K562 (cell line): Measurements from ENCODE around the gene KRT16. TPM values are rescaled to one million over a fixed set of nuclear protein-coding genes. Genes with fewer than 3 reads are reported as not detected.

Experiments
- ATAC-seq: fragments of 200-7000 bp; cut with Tn5 transposase; 3 replicates; pipeline ENCODE4 v1.9.1; 2020; ENCODE audit warnings: moderate library complexity
- BruUV-seq: library from RNA; stranded (reverse); fragments of 400-500 nt; replicated peaks from 2 replicates; lab custom pipeline; 2021; lab: Mats Ljungman, UMichigan
- CTCF ChIA-PET: fragments of 300-600 bp; formaldehyde crosslinking; extraction: SDS; loops from one replicate; lab custom pipeline; 2021; ENCODE audit warnings: low intra/inter-chr PET ratio; lab: Yijun Ruan, JAX
- POLR2A ChIA-PET: fragments of 300-600, 350-650 bp; sonication (Branson Sonifier 250); formaldehyde crosslinking; extraction: SDS; loops from one replicate; lab custom pipeline; 2021; ENCODE audit warnings: antibody characterized with exemption, inconsistent platforms; lab: Yijun Ruan, JAX
- DNase-seq, 4 experiments: peaks; one replicate each; pipeline versions ENCODE4 v3.0.0 to v3.0.0-alpha.2; 2011 to 2018; ENCODE audit warnings: low spot score in 3 of 4, mixed read lengths in 3 of 4; ENCODE audit errors: extremely low read depth in 1 of 4
- FAIRE-seq: peaks from 2 replicates; lab custom pipeline; 2011; peaks lifted over from hg19 to GRCh38; lab: Jason Lieb, UNC
- H2AFZ ChIP-seq: 2 replicates; pipeline ENCODE4 v1.6.0; 2011; ENCODE audit warnings: low read depth, low read length, control low read depth, inconsistent platforms
- H3K27ac ChIP-seq: fragments of 200-600 bp; 3 replicates; pipeline ENCODE4 v1.8.0; 2011; ENCODE audit warnings: low read depth, mild to moderate bottlenecking, control low read depth, inconsistent platforms, low read length, moderate library complexity, mixed read lengths; ENCODE audit errors: extremely low read depth
- H3K27me3 ChIP-seq, 2 experiments: fragments of 300-600 bp in 1 of 2; 2 replicates in 1 of 2; 3 replicates in 1 of 2; pipeline versions ENCODE4 v1.6.0 to v1.8.0; 2011; ENCODE audit warnings: inconsistent platforms in 2 of 2, low read length in 2 of 2, mild to moderate bottlenecking in 1 of 2, mixed read lengths in 1 of 2, moderate library complexity in 1 of 2; ENCODE audit not compliant: control insufficient read depth in 2 of 2, insufficient read depth in 2 of 2
- H3K36me3 ChIP-seq: fragments of 300-600 bp; 3 replicates; pipeline ENCODE4 v1.8.0; 2011; ENCODE audit warnings: mild to moderate bottlenecking, low read length, inconsistent platforms; ENCODE audit not compliant: control insufficient read depth, insufficient read depth
- H3K4me1 ChIP-seq, 2 experiments: fragments of 200-600 bp in 1 of 2; replicated peaks in 1 of 2; 2 replicates in 1 of 2; 3 replicates in 1 of 2; pipeline versions ENCODE4 v1.5.1 to v1.8.0; 2011; ENCODE audit warnings: inconsistent platforms in 2 of 2, low read length in 2 of 2, mild to moderate bottlenecking in 1 of 2, mixed read lengths in 1 of 2, moderate library complexity in 1 of 2; ENCODE audit not compliant: control insufficient read depth in 2 of 2, insufficient read depth in 2 of 2
- H3K4me2 ChIP-seq: 2 replicates; pipeline ENCODE4 v1.6.1; 2011; ENCODE audit warnings: low read length, control low read depth, inconsistent platforms, mixed read lengths; ENCODE audit not compliant: insufficient read depth
- H3K4me3 ChIP-seq: fragments of 200-600 bp; sonication (generic), shearing (Covaris generic); 2 replicates; pipeline ENCODE4 v1.5.1; 2016; ENCODE audit warnings: control low read depth, inconsistent platforms
- H3K79me2 ChIP-seq: fragments of 200-600 bp; 3 replicates; pipeline ENCODE4 v1.8.0; 2011; ENCODE audit warnings: low read length, inconsistent platforms; ENCODE audit not compliant: control insufficient read depth, insufficient read depth
- H3K9ac ChIP-seq, 2 experiments: 2 replicates each; pipeline versions ENCODE4 v1.6.0 to v1.6.1; 2011; ENCODE audit warnings: low read depth in 2 of 2, low read length in 2 of 2, control low read depth in 1 of 2, inconsistent platforms in 1 of 2, mild to moderate bottlenecking in 1 of 2, mixed read lengths in 1 of 2; ENCODE audit not compliant: insufficient read depth in 1 of 2
- H3K9me1 ChIP-seq: one replicate; pipeline ENCODE4 v1.6.0; 2011; ENCODE audit warnings: inconsistent platforms, mild to moderate bottlenecking, low read length, moderate library complexity; ENCODE audit not compliant: control insufficient read depth, insufficient read depth
- H3K9me3 ChIP-seq: replicated peaks from 2 replicates; pipeline ENCODE4 v1.5.1; 2011; ENCODE audit warnings: low read depth, low read length, inconsistent platforms; ENCODE audit not compliant: control insufficient read depth, insufficient read depth
- H4K20me1 ChIP-seq: replicated peaks from 2 replicates; pipeline ENCODE4 v1.6.1; 2011; ENCODE audit warnings: low read length, inconsistent platforms, mixed read lengths; ENCODE audit not compliant: control insufficient read depth, insufficient read depth
- TAF9B ChIP-seq: fragments of 450-650 bp; IDR thresholded peaks from 2 replicates; pipeline ENCODE4 v1.6.1; 2018; ENCODE audit warnings: mild to moderate bottlenecking; ENCODE audit not compliant: partially characterized antibody
- WGBS: fragments of 100-300 bp; shearing (Covaris generic); methylation state at CpG from one replicate; pipeline ENCODE4 v1.1.6; 2016; ENCODE audit warnings: low coverage, mixed read lengths; ENCODE audit not compliant: insufficient coverage; ENCODE audit errors: missing lambda C conversion rate; 5-methylcytosine and 5-hydroxymethylcytosine counted together
- in situ Hi-C: fragments of 300-500 bp; cut with MboI; formaldehyde crosslinking; loops from 4 replicates; pipeline ENCODE4 v1.15.0; 2018; ENCODE audit warnings: inconsistent platforms, mixed read lengths
- intact Hi-C: fragments of 100-400 bp; cut with micrococcal nuclease; formaldehyde crosslinking; loops from 2 replicates; pipeline ENCODE4 v1.14.2; 2022
- polyA plus RNA-seq, 8 experiments: library from polyadenylated mRNA; depleted of rRNA in 4 of 8; stranded (reverse) in 5 of 8; unstranded in 3 of 8; fragments of >200 nt; fragmentation: Nextera tagmentation in 2 of 8; fragmentation: Illumina TruSeq in 1 of 8; extraction: Ambion mirVana in 2 of 8; extraction: Trizol in 1 of 8; gene quantifications; 2 replicates each; pipeline versions ENCODE4 v1.2.1 to v1.2.3, GENCODE V29; 2011 to 2014; ENCODE audit warnings: inconsistent platforms in 1 of 8, missing spikeins in 1 of 8
- total RNA-seq, 7 experiments: library from RNA; depleted of rRNA in 6 of 7; stranded (reverse); fragments of >200 nt in 6 of 7; fragmentation: Illumina TruSeq in 2 of 7; extraction: Trizol in 2 of 7; gene quantifications; 2 replicates each; pipeline versions ENCODE4 v1.2.1 to v1.2.3, GENCODE V29; 2011 to 2021; ENCODE audit warnings: low replicate concordance in 1 of 7
- TF ChIP-seq, protein P1 (sequence below), 2 experiments: IDR thresholded peaks in 1 of 2; conservative IDR thresholded peaks in 1 of 2; 2 replicates each; pipeline ENCODE4 v1.6.1; 2016; ENCODE audit warnings: low read depth in 2 of 2, mild to moderate bottlenecking in 1 of 2, missing compliant biosample characterization in 1 of 2, missing genetic modification characterization in 1 of 2, moderate library complexity in 1 of 2

KRT16 gene
- total and polyA plus RNA-seq, 9 of the 15 experiments (the other 6 are each of a cell fraction or from before 2014, with no cell fraction given): 0.04 TPM; not detected in 8

GRCh38 chr17:41657176-41657754 is 44.7 kb upstream of the KRT16 start:
- H3K4me1 ChIP-seq: peaks cover 0 to 37% of the 10 kb centered on the region in 2 experiments; a peak in 2 of 5 replicates
- 21% methylated on average over 16 of the region's 16 CpGs for WGBS
- H3K9ac ChIP-seq: peak overlapping the region in 1 of 2 experiments; percentile 58; a peak in 1 of 4 replicates
- H3K4me3 ChIP-seq: no peak overlapping the region
- H3K4me2 ChIP-seq: no peak overlapping the region
- FAIRE-seq (no peak), DNase-seq (no peak), ATAC-seq (no peak)
- H3K79me2 ChIP-seq: no peaks in the 10 kb centered on the region
- BruUV-seq: no TSS peak
- H3K27me3 ChIP-seq: peaks cover 2 to 17% of the 10 kb centered on the region in 2 experiments; a peak in 1 of 5 replicates
- ChIA-PET CTCF (no interaction called here), POLR2A (no interaction called here)
- no peak for TF ChIP-seq TAF9B
- H3K9me3 ChIP-seq: no peaks in the 10 kb centered on the region
- in situ Hi-C loops: loop anchor here (25.0 kb wide), 1 partner anchor 1045 kb away; no protein-coding TSS in a partner anchor
- H4K20me1 ChIP-seq: 0 out of 2 replicates have a peak, but pooled peaks cover 3% of the 10 kb centered on the region
- H3K36me3 ChIP-seq: no peaks in the 10 kb centered on the region
- peaks cover under 1% of the 10 kb centered on the region for H3K9me1 ChIP-seq
- H2AFZ ChIP-seq: no peak overlapping the region
- intact Hi-C loops: no loop called here
- H3K27ac ChIP-seq: no peak overlapping the region

DNA sequence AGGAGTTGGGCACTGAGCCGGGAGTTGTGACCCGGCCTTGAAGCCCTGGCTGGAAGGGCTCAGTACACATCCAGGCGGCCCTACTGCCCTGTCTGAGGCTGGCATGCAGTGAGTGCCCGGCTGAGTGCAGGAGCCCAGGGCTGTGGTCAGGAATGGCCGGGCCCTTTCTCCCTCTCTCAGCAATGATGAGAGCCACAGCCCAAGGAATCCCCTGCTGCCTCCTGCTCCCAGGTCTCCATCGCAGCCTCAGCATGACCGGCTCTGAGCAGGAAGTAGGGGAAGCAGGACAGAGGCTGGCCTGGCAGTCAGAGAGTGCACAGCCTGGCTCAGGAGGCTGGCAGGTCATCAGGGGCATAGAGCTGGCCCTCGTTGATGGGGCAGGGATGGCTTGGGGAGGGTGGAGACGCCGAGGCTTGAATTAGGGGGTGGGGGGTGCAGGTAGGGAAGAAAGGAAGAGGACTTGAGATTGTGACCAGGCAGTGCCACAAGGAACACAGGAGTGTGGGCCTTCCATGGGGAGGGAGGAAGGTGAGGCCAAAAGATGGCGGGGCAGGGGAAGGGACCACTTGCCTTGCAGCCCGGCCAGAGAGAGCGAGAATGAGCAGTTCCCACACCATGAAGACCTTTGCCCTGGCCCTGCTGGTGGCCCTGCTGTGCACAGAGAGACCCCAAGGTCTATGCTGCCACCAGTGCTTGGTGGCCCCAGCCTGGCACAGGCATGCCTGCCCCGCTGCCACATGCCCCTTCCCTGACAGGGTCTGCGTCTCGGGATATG is 43.9 kb upstream of the KRT16 start:
- ChIA-PET POLR2A (interaction anchor here (0.6 kb wide), 2 partner anchors 77 to 174 kb away, joined by 3 read pairs; no protein-coding TSS in a partner anchor), CTCF (interaction anchor here (0.6 kb wide), 1 partner anchor 837 kb away, joined by 3 read pairs; no protein-coding TSS in a partner anchor)
- no peak for DNase-seq
- intact Hi-C loops (no loop called here), in situ Hi-C loops (loop anchor here (25.0 kb wide), 1 partner anchor 1044 kb away; no protein-coding TSS in a partner anchor)
- H3K9ac ChIP-seq: peak overlapping the region in 1 of 2 experiments; percentile 19; a peak in 1 of 4 replicates
- peaks cover 2 to 20% of the 10 kb centered on the region in 2 experiments; a peak in 2 of 5 replicates for H3K27me3 ChIP-seq
- peaks cover 0 to 40% of the 10 kb centered on the region in 2 experiments; a peak in 2 of 5 replicates for H3K4me1 ChIP-seq
- ATAC-seq: no peak
- TF ChIP-seq, protein P1, sequence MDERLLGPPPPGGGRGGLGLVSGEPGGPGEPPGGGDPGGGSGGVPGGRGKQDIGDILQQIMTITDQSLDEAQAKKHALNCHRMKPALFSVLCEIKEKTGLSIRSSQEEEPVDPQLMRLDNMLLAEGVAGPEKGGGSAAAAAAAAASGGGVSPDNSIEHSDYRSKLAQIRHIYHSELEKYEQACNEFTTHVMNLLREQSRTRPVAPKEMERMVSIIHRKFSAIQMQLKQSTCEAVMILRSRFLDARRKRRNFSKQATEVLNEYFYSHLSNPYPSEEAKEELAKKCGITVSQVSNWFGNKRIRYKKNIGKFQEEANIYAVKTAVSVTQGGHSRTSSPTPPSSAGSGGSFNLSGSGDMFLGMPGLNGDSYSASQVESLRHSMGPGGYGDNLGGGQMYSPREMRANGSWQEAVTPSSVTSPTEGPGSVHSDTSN (CRISPR knock-in tag; IDR thresholded peaks at IDR 0.05; ENCODE audit: low read depth): no peak
- TF ChIP-seq, protein P1 (tag; conservative IDR thresholded peaks at IDR 0.05; ENCODE audit: low read depth): no peak
- no peaks in the 10 kb centered on the region for H3K9me3 ChIP-seq
- H3K9me1 ChIP-seq: no peaks in the 10 kb centered on the region
- no TSS peak for BruUV-seq
- no peak for FAIRE-seq
- H3K79me2 ChIP-seq: no peaks in the 10 kb centered on the region
- 0 out of 2 replicates have a peak, but pooled peaks cover 3% of the 10 kb centered on the region for H4K20me1 ChIP-seq
- no peak overlapping the region for H3K27ac ChIP-seq
- no peaks in the 10 kb centered on the region for H3K36me3 ChIP-seq
- WGBS: 20% methylated on average over 15 of the region's 16 CpGs
- H2AFZ ChIP-seq: no peak overlapping the region
- H3K4me3 ChIP-seq: no peak overlapping the region
- H3K4me2 ChIP-seq: no peak overlapping the region
